Heart left ventricle (tissue), 13 donors: Measurements from ENCODE around the gene ADCY3.

Experiments
- POLR2A ChIP-seq, 2 donors: fragments of 450-650 bp; IDR thresholded peaks; one replicate each; pipeline ENCODE4 v1.6.1; 2017; ENCODE audit warnings: antibody characterized with exemption in 2 of 2, mild to moderate bottlenecking in 2 of 2, moderate library complexity in 2 of 2
- TF ChIP-seq, protein P1 (sequence below), 12 donors: fragments of 200-600 bp; sonication (generic) in 4 of 12; IDR thresholded peaks; one replicate each; pipeline versions ENCODE4 v1.5.0 to v1.8.0; 2018 to 2022; ENCODE audit warnings: antibody characterized with exemption in 12 of 12, mild to moderate bottlenecking in 5 of 12
- donor health status: ischemic (EF 13 %, LVEDD 7.1; RV severe dilation, severe dysfunction).
- donor health status: DM: no; HTN: yes; CAD: no.
- donor health status: DM: no; HTN: no; CAD: no.
- donor health status: ischemic (EF 25% LVEDD 6.9; RV normal size, moderate dysfunction).
- donor health status: ischemic (EF 25% LVEDD 5.7; RV mildly dilated, moderate dysfunction).
- donor health status: ischemic (EF 35%, LVEDD 5.7; RV mildly dilated, moderate dysfunction).
- donor health status: nonischemic (EF 11% LVEDD 7.7; RV severe dilation, severe dysfunction).
- donor health status: DM: yes; HTN: yes; CAD: no.
- donor health status: PGD.
- donor health status: ischemic (EF 29% LVEDD 5.4; RV normal size, mild dysfunction).
- donor health status: nonischemic (EF 23%, LVEDD 6.1; RV moderate dilation, normal function).

DNA sequence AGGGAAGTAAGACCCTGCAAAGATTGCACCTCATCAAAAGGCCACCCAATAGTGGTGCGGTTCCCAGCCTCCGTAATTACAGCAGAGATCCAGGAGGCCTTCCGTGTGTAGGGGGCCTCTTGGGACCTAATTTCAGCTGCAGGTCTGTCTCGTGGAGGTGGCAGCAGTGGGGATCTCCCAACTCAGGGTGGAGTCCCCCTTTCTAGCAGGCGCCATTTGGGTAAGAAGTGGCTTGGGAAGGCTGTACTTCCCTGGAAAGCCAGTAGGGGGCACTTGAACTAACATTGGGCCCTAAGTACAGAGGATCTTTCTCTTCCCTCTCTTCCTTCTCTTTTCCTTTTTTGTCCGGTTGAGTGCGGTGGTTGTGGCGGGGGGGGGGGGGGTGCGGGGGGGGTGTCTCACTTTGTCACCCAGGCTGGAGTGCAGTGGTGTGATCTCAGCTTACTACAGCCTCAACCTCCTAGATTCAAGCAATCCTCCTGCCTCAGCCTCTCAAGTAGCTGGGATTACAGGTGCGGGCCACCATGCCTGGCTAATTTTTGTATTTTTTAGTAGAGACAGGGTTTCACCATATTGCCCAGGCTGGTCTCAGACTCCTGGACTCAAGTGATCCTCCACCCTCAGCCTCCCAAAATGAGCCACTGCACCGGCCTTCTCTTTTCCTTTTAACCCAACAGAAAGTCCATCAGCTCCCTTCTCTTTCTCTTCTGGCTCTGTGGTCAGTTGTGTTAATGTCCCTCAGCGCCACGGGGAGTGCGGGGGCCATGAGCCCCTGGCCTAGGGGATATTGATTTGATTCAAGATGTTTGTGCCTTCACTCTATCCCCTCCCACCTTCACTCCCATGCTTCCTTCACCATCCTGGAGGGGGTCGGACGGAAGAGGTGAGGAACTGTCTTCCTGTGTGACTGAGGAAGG, 94.8 kb downstream of the ADCY3 start:
- TF ChIP-seq POLR2A (IDR thresholded peaks at IDR 0.05), result no peak
- TF ChIP-seq, protein P1, sequence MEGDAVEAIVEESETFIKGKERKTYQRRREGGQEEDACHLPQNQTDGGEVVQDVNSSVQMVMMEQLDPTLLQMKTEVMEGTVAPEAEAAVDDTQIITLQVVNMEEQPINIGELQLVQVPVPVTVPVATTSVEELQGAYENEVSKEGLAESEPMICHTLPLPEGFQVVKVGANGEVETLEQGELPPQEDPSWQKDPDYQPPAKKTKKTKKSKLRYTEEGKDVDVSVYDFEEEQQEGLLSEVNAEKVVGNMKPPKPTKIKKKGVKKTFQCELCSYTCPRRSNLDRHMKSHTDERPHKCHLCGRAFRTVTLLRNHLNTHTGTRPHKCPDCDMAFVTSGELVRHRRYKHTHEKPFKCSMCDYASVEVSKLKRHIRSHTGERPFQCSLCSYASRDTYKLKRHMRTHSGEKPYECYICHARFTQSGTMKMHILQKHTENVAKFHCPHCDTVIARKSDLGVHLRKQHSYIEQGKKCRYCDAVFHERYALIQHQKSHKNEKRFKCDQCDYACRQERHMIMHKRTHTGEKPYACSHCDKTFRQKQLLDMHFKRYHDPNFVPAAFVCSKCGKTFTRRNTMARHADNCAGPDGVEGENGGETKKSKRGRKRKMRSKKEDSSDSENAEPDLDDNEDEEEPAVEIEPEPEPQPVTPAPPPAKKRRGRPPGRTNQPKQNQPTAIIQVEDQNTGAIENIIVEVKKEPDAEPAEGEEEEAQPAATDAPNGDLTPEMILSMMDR (IDR thresholded peaks at IDR 0.05), result peak in 10 of 12 donors; percentile 24 to 45 (median 38)
